Measurements from ENCODE around the gene CST9. TPM values are rescaled to one million over a fixed set of nuclear protein-coding genes. Genes with fewer than 3 reads are reported as not detected.

CST9 gene
- total and polyA plus RNA-seq, 2 of the 13 experiments (the other 11 are each of a cell fraction or from before 2014, with no cell fraction given): 0.07 TPM; not detected in 1

- peaks cover 29% of the 10 kb centered on the region for H3K4me1 ChIP-seq (ENCODE audit: insufficient read depth, low read length)
- BruUV-seq (replicated peaks): no TSS peak
- ChIA-PET CTCF (ENCODE audit: low intra/inter-chr PET ratio, low total read pairs) (interaction anchor here (1.1 to 3.7 kb wide), 4 partner anchors 33 to 165 kb away, joined by 4 to 71 read pairs (median 7); no protein-coding TSS in a partner anchor), POLR2A (interaction anchor here (0.9 to 4.0 kb wide), 3 partner anchors 14 to 30 kb away, joined by 3 to 22 read pairs (median 16); partner anchors contain the start of gene CST3)
- no peaks in the 10 kb centered on the region for H3K79me2 ChIP-seq (ENCODE audit: insufficient read depth, low read length)
- peak; percentile 77 for DNase-seq (ENCODE audit: low spot score)
- H3K4me2 ChIP-seq (ENCODE audit: low read depth, low read length): 0 out of 2 replicates have a peak overlapping the region, but pooled peaks have one; percentile 1
- H3K9me3 ChIP-seq (ENCODE audit: low read length): no peaks in the 10 kb centered on the region
- no peaks in the 10 kb centered on the region for H4K20me1 ChIP-seq (ENCODE audit: insufficient read depth, low read length)
- ATAC-seq: peak; percentile 90
- in situ Hi-C loops (cut with HindIII; ENCODE audit: extremely low pct_ligation_motif_present, low pct_unique_long_range_greater_than_20kb) (loop anchor here (5.0 kb wide), 1 partner anchor 164 kb away; no protein-coding TSS in a partner anchor), intact Hi-C loops (cut with micrococcal nuclease; ENCODE audit: unreplicated experiment) (loop anchor here (1.0 to 5.0 kb wide), 5 partner anchors 17 to 244 kb away; partner anchors contain the start of gene GZF1)
- H3K4me3 ChIP-seq (replicated peaks in 1 of 3; ENCODE audit: insufficient read depth in 1 of 3, low read depth in 2 of 3, low read length in 3 of 3): no peak overlapping the region
- FAIRE-seq: peak; percentile 94
- 6% methylated on average over 9 of the region's 9 CpGs for WGBS (ENCODE audit: low lambda C conversion rate)
- H2AFZ ChIP-seq (ENCODE audit: low read length): no peak overlapping the region
- H3K9ac ChIP-seq (ENCODE audit: insufficient read depth, low read depth, low read length): no peak overlapping the region
- H3K27me3 ChIP-seq (ENCODE audit: control insufficient read depth in 1 of 2, insufficient read depth in 2 of 2, low read length in 2 of 2): peaks cover 2 to 28% of the 10 kb centered on the region in 2 experiments; a peak in 4 of 5 replicates
- no peak overlapping the region for H3K27ac ChIP-seq (ENCODE audit: extremely low read length, insufficient read depth, low read length)
- no peaks in the 10 kb centered on the region for H3K36me3 ChIP-seq (replicated peaks in 1 of 2; ENCODE audit: control insufficient read depth in 1 of 2, insufficient read depth in 2 of 2, low read length in 2 of 2)
- TF ChIP-seq ZNF691 (CRISPR knock-in tag; IDR thresholded peaks at IDR 0.05; ENCODE audit: borderline replicate concordance, low read depth) (0 out of 2 replicates have a peak, but pooled peaks have one; percentile 62), AGO1 (IDR thresholded peaks at IDR 0.05; ENCODE audit: low read depth, low read length, poor library complexity, severe bottlenecking) (no peak), ZNF546 (CRISPR knock-in tag; conservative IDR thresholded peaks at IDR 0.05) (0 out of 2 replicates have a peak, but pooled peaks have one; percentile 47), PHB2 (IDR thresholded peaks at IDR 0.05; ENCODE audit: partially characterized antibody) (no peak), SNAPC5 (CRISPR knock-in tag; IDR thresholded peaks at IDR 0.05; ENCODE audit: borderline replicate concordance) (0 out of 2 replicates have a peak, but pooled peaks have one; percentile 47), MYC (CRISPR knock-in tag; IDR thresholded peaks at IDR 0.05; ENCODE audit: borderline replicate concordance) (0 out of 2 replicates have a peak, but pooled peaks have one; percentile 30), DR1 (CRISPR knock-in tag; IDR thresholded peaks at IDR 0.05) (no peak), FOXK2 (IDR thresholded peaks at IDR 0.05) (no peak), ZNF333 (CRISPR knock-in tag; IDR thresholded peaks at IDR 0.05; ENCODE audit: borderline replicate concordance) (no peak), ZNF772 (CRISPR knock-in tag; IDR thresholded peaks at IDR 0.05) (0 out of 2 replicates have a peak, but pooled peaks have one; percentile 17), HNRNPL (IDR thresholded peaks at IDR 0.05; ENCODE audit: low read depth, low read length) (0 out of 2 replicates have a peak, but pooled peaks have one; percentile 29), SPEN (CRISPR knock-in tag; IDR thresholded peaks at IDR 0.05; ENCODE audit: low read depth) (peak; percentile 36; the same call in 1 of the 2 replicates), SMAD1 (CRISPR knock-in tag; IDR thresholded peaks at IDR 0.05; ENCODE audit: borderline replicate concordance, low read depth) (peak; percentile 73; the same call in 1 of the 2 replicates), ZSCAN25 (CRISPR knock-in tag; IDR thresholded peaks at IDR 0.05) (no peak), HNRNPLL (IDR thresholded peaks at IDR 0.05; ENCODE audit: low read depth, low read length, poor library complexity, severe bottlenecking) (no peak), KLF16 (CRISPR knock-in tag; IDR thresholded peaks at IDR 0.05) (peak in 1 of 2 experiments; percentile 70; a peak in 1 of 4 replicates), CBX5 (CRISPR knock-in tag; IDR thresholded peaks at IDR 0.05; ENCODE audit: borderline replicate concordance) (0 out of 2 replicates have a peak, but pooled peaks have one; percentile 69), ZNF670 (CRISPR knock-in tag; IDR thresholded peaks at IDR 0.05; ENCODE audit: borderline replicate concordance) (no peak), THRA (CRISPR knock-in tag; IDR thresholded peaks at IDR 0.05; ENCODE audit: borderline replicate concordance) (peak; percentile 61; the same call in 1 of the 2 replicates)
Observed at GRCh38 chr20:23606652-23607049, 934 bp upstream of the CST9 start.

All from HepG2 (cell line).